Measurements from ENCODE around the gene TSHZ2.

The TSHZ2 gene

GRCh38 chr20:53002786-53003185 is 30.6 kb downstream of the TSHZ2 start:
- TF ChIP-seq, protein P1, sequence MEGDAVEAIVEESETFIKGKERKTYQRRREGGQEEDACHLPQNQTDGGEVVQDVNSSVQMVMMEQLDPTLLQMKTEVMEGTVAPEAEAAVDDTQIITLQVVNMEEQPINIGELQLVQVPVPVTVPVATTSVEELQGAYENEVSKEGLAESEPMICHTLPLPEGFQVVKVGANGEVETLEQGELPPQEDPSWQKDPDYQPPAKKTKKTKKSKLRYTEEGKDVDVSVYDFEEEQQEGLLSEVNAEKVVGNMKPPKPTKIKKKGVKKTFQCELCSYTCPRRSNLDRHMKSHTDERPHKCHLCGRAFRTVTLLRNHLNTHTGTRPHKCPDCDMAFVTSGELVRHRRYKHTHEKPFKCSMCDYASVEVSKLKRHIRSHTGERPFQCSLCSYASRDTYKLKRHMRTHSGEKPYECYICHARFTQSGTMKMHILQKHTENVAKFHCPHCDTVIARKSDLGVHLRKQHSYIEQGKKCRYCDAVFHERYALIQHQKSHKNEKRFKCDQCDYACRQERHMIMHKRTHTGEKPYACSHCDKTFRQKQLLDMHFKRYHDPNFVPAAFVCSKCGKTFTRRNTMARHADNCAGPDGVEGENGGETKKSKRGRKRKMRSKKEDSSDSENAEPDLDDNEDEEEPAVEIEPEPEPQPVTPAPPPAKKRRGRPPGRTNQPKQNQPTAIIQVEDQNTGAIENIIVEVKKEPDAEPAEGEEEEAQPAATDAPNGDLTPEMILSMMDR (conservative IDR thresholded peaks at IDR 0.05; ENCODE audit: low read length) = no peak
- no peak overlapping the region for H3K4me3 ChIP-seq (ENCODE audit: low read length)
- no peak for DNase-seq (ENCODE audit: low read depth)

GRCh38 chr20:53003420-53004154 is 31.4 kb downstream of the TSHZ2 start:
- TF ChIP-seq, protein P1 (conservative IDR thresholded peaks at IDR 0.05; ENCODE audit: low read length) = no peak

GRCh38 chr20:53004267-53004813 is 32.2 kb downstream of the TSHZ2 start:
- no peak overlapping the region for H3K4me3 ChIP-seq (ENCODE audit: low read length)
- DNase-seq (ENCODE audit: low read depth) = no peak
- TF ChIP-seq, protein P1 (conservative IDR thresholded peaks at IDR 0.05; ENCODE audit: low read length) = no peak

More at GRCh38 chr20:53003420-53004154, 31.4 kb downstream of the TSHZ2 start:
- no peak overlapping the region for H3K4me3 ChIP-seq (ENCODE audit: low read length)
- peak; percentile 83 for DNase-seq (ENCODE audit: low read depth)

- TF ChIP-seq, protein P1 (conservative IDR thresholded peaks at IDR 0.05; ENCODE audit: low read length) = no peak
- no peak for DNase-seq (ENCODE audit: low read depth)
- no peak overlapping the region for H3K4me3 ChIP-seq (ENCODE audit: low read length)
Observed at GRCh38 chr20:53009979-53010735, 38.0 kb downstream of the TSHZ2 start.

DNA sequence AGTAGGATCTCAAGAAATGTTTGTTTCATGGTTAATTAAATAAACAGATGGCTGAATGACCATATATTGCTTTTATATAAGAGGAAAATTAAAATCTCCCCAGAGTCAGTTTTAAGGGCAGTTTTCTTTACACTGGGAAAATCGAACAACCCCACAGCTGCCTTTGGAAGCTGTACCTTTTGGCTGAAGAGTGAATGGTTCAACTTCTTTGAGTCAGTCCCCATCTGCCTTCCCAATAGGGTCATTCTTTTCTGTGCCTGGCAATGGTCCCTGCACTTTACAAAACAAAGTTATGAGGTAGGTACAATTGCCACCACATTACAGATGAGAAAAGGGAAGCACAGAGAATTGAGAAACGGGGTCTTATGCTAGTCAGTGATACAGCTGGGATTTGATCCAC is 39.5 kb downstream of the TSHZ2 start:
- TF ChIP-seq, protein P1 (conservative IDR thresholded peaks at IDR 0.05; ENCODE audit: low read length) = no peak
- no peak overlapping the region for H3K4me3 ChIP-seq (ENCODE audit: low read length)
- DNase-seq (ENCODE audit: low read depth) = no peak

GRCh38 chr20:53013183-53013582 is 41.0 kb downstream of the TSHZ2 start:
- no peak overlapping the region for H3K4me3 ChIP-seq (ENCODE audit: low read length)
- no peak for DNase-seq (ENCODE audit: low read depth)
- TF ChIP-seq, protein P1 (conservative IDR thresholded peaks at IDR 0.05; ENCODE audit: low read length) = no peak
